HG03565 (cell line): Measurements from ENCODE around the gene ZNF267.
A peak's percentile ranks its signal among the peaks of the same experiment; 100 is the strongest.
"Not testable (repeated sequence)": the region's sequence is repeated elsewhere in the genome, so short reads cannot be mapped to it uniquely, and the experiment has no call there.

Source experiments
- ATAC-seq: cut with Tn5 transposase; IDR thresholded peaks from one replicate; pipeline ENCODE4 v1.9.1; 2021; ENCODE audit warnings: mild to moderate bottlenecking, moderate library complexity; ENCODE audit not compliant: unreplicated experiment

Gene ZNF267

GRCh38 chr16:31877876-31878642 lies 4.5 kb downstream of the ZNF267 start:
- ATAC-seq = no peak

- no peak for ATAC-seq
Observed at GRCh38 chr16:31879937-31880321, 6.3 kb downstream of the ZNF267 start.

GRCh38 chr16:31880322-31880979 lies 6.8 kb downstream of the ZNF267 start:
- peak; percentile 32 for ATAC-seq

- no peak for ATAC-seq
Observed at GRCh38 chr16:31886227-31886626, 12.6 kb downstream of the ZNF267 start.

GRCh38 chr16:31888735-31889134 lies 15.1 kb downstream of the ZNF267 start:
- no peak for ATAC-seq

- not testable (repeated sequence) for ATAC-seq
Observed at GRCh38 chr16:31892111-31892510, 18.5 kb downstream of the ZNF267 start.

GRCh38 chr16:31893824-31894223 lies 20.2 kb downstream of the ZNF267 start:
- ATAC-seq = no peak

GRCh38 chr16:31897283-31897682 lies 23.7 kb downstream of the ZNF267 start:
- ATAC-seq = no peak

GRCh38 chr16:31899505-31899904 lies 25.9 kb downstream of the ZNF267 start:
- ATAC-seq = no peak

- not testable (repeated sequence) for ATAC-seq
Observed at GRCh38 chr16:31904571-31904970, 31.0 kb downstream of the ZNF267 start.

GRCh38 chr16:31913668-31914067 lies 40.1 kb downstream of the ZNF267 start:
- ATAC-seq = no peak

- ATAC-seq = no peak
Observed at GRCh38 chr16:31916056-31916488, 42.5 kb downstream of the ZNF267 start.

- no peak for ATAC-seq
Observed at GRCh38 chr16:31920373-31920772, 46.8 kb downstream of the ZNF267 start.

GRCh38 chr16:31951806-31952205 lies 78.2 kb downstream of the ZNF267 start:
- ATAC-seq = not testable (repeated sequence)

GRCh38 chr16:31952206-31952605 lies 78.6 kb downstream of the ZNF267 start:
- ATAC-seq = not testable (repeated sequence)

GRCh38 chr16:31956221-31956620 lies 82.6 kb downstream of the ZNF267 start:
- ATAC-seq = not testable (repeated sequence)

- ATAC-seq = not testable (repeated sequence)
Observed at GRCh38 chr16:31960186-31960910, 86.7 kb downstream of the ZNF267 start.
